GM12891 (cell line): Measurements from ENCODE around the gene LHX4.

Source experiments
- POLR2A ChIP-seq: IDR thresholded peaks from 2 replicates; pipeline ENCODE4 v1.6.1; 2011; ENCODE audit warnings: low read depth, low read length, control low read depth
- POLR2AphosphoS5 ChIP-seq: IDR thresholded peaks from 2 replicates; pipeline ENCODE4 v1.6.1; 2011; ENCODE audit warnings: low read depth, low read length, control low read depth
- POU2F2 ChIP-seq: IDR thresholded peaks from 2 replicates; pipeline ENCODE4 v1.6.1; 2011; ENCODE audit warnings: low read depth, mild to moderate bottlenecking, control low read depth, low read length, moderate library complexity
- SPI1 ChIP-seq: IDR thresholded peaks from 2 replicates; pipeline ENCODE4 v1.6.1; 2011; ENCODE audit warnings: low read depth, low read length, control low read depth
- TAF1 ChIP-seq: IDR thresholded peaks from 2 replicates; pipeline ENCODE4 v1.6.1; 2011; ENCODE audit warnings: low read depth, low read length, control low read depth

DNA sequence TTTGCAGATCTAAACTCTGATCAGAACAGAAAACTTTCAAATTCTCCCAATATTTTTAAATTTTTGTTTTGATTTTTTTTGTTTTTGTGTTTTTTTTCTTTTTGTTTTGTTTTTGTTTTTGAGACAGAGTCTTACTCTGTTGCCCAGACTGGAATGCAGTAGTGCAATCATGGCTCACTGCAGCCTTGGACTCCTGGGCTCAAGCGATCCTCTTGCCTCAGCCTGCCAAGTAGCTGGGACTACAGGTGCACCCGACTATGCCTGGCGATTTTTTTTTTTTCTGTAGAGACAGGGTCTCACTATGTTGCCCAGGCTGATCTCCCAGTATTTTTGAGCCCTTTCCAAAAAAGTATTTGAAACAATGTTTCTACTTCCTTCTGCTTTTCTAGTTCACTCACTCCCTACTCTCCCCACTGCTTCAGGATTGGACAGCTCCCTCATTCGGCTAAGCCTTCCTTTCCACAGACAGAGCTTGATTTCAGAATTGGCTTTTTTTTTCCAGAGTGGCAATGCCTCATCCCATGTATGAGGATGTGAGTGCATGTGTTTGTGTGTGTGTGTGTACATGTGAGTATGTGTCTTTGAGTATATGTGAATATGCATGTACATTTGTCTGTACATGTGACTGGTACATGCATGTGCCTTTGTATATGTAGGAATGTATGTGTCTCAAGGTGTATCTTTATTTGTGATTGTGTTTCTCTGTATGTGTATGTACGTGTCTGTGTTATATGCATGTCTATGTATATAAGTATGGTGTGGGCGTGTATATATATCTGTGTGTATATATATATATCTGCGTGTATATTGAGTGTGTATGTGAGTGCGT, 11.9 kb downstream of the LHX4 start:
- TF ChIP-seq TAF1 (no peak), POLR2A (no peak), POLR2AphosphoS5 (no peak), SPI1 (no peak), POU2F2 (no peak)
